ENCODE results near the gene CREM.
A peak's percentile ranks its signal among the peaks of the same experiment; 100 is the strongest.

The CREM gene

GRCh38 chr10:35219891-35220890, 93.5 kb downstream of the CREM start:
- DNase-seq (ENCODE audit: low spot score), result no peak

GRCh38 chr10:35223016-35223415, 96.4 kb downstream of the CREM start:
- no peak for DNase-seq (ENCODE audit: low spot score)

GRCh38 chr10:35224045-35224740, 97.5 kb downstream of the CREM start:
- DNase-seq (ENCODE audit: low spot score), result no peak

- no peak for DNase-seq (ENCODE audit: low spot score)
Observed at GRCh38 chr10:35225204-35225603, 98.6 kb downstream of the CREM start.

GRCh38 chr10:35226507-35226906, 99.9 kb downstream of the CREM start:
- no peak for DNase-seq (ENCODE audit: low spot score)

GRCh38 chr10:35228058-35228457, 101.4 kb downstream of the CREM start:
- DNase-seq (ENCODE audit: low spot score), result no peak

- no peak for DNase-seq (ENCODE audit: low spot score)
Observed at GRCh38 chr10:35231646-35232045, 105.0 kb downstream of the CREM start.

- no peak for DNase-seq (ENCODE audit: low spot score)
Observed at GRCh38 chr10:35232527-35232926, 105.9 kb downstream of the CREM start.

GRCh38 chr10:35234073-35234472, 107.4 kb downstream of the CREM start:
- no peak for DNase-seq (ENCODE audit: low spot score)

- no peak for DNase-seq (ENCODE audit: low spot score)
Observed at GRCh38 chr10:35236739-35237138, 110.1 kb downstream of the CREM start.

GRCh38 chr10:35237766-35238512, 111.3 kb downstream of the CREM start:
- DNase-seq (ENCODE audit: low spot score), result no peak

GRCh38 chr10:35244549-35244948, 117.9 kb downstream of the CREM start:
- DNase-seq (ENCODE audit: low spot score), result no peak

- DNase-seq (ENCODE audit: low spot score), result no peak
Observed at GRCh38 chr10:35246770-35247343, 120.2 kb downstream of the CREM start.

- DNase-seq (ENCODE audit: low spot score), result no peak
Observed at GRCh38 chr10:35251373-35252100, 124.9 kb downstream of the CREM start.

- DNase-seq (ENCODE audit: low spot score), result no peak
Observed at GRCh38 chr10:35257057-35257983, 130.7 kb downstream of the CREM start.

GRCh38 chr10:35259769-35260397, 133.2 kb downstream of the CREM start:
- DNase-seq (ENCODE audit: low spot score), result peak; percentile 86

- DNase-seq (ENCODE audit: low spot score), result no peak
Observed at GRCh38 chr10:35262436-35262835, 135.8 kb downstream of the CREM start.
